Testis (tissue), 2 donors: Measurements from ENCODE around the gene RGSL1.

Source experiments
- CTCF ChIP-seq, 3 experiments: fragments of 450-650 bp in 2 of 3; fragments of 200-600 bp in 1 of 3; sonication (generic) in 1 of 3; IDR thresholded peaks; one replicate each; pipeline ENCODE4 v1.5.1; 2016 to 2019; ENCODE audit warnings: antibody characterized with exemption in 3 of 3, mild to moderate bottlenecking in 2 of 3, moderate library complexity in 1 of 3
- POLR2A ChIP-seq: fragments of 450-650 bp; IDR thresholded peaks from one replicate; pipeline ENCODE4 v1.6.1; 2017; ENCODE audit warnings: antibody characterized with exemption, mild to moderate bottlenecking, moderate library complexity

- TF ChIP-seq POLR2A (no peak), CTCF (IDR thresholded peaks at IDR 0.05) (no peak)
These were observed 148.3 kb downstream of the RGSL1 start for GRCh38 chr1:182598296-182598695.
